ENCODE data around the gene CMIP.

Gene CMIP

GRCh38 chr16:81496742-81497141 lies 52.1 kb downstream of the CMIP start:
- no peak for DNase-seq

GRCh38 chr16:81497690-81498089 lies 53.1 kb downstream of the CMIP start:
- DNase-seq: no peak

- DNase-seq: no peak
Measured at GRCh38 chr16:81498351-81498750, 53.7 kb downstream of the CMIP start.

GRCh38 chr16:81499576-81500380 lies 55.2 kb downstream of the CMIP start:
- DNase-seq: no peak

- DNase-seq: peak; percentile 56
Measured at GRCh38 chr16:81500833-81501521, 56.4 kb downstream of the CMIP start.

- no peak for DNase-seq
Measured at GRCh38 chr16:81502396-81503070, 57.9 kb downstream of the CMIP start.

GRCh38 chr16:81505011-81505661 lies 60.5 kb downstream of the CMIP start:
- DNase-seq: peak; percentile 45

- no peak for DNase-seq
Measured at GRCh38 chr16:81509404-81509803, 64.8 kb downstream of the CMIP start.

- no peak for DNase-seq
Measured at GRCh38 chr16:81510016-81510415, 65.4 kb downstream of the CMIP start.

- peak; percentile 89 for DNase-seq
Measured at GRCh38 chr16:81511371-81511770, 66.8 kb downstream of the CMIP start.

GRCh38 chr16:81513204-81514040 lies 68.8 kb downstream of the CMIP start:
- no peak for DNase-seq

GRCh38 chr16:81514041-81514559 lies 69.5 kb downstream of the CMIP start:
- DNase-seq: no peak

- DNase-seq: no peak
Measured at GRCh38 chr16:81514568-81515258, 70.1 kb downstream of the CMIP start.

- DNase-seq: no peak
Measured at GRCh38 chr16:81515281-81515680, 70.7 kb downstream of the CMIP start.

GRCh38 chr16:81515721-81516120 lies 71.1 kb downstream of the CMIP start:
- no peak for DNase-seq

- DNase-seq: no peak
Measured at GRCh38 chr16:81516478-81517149, 72.0 kb downstream of the CMIP start.

- no peak for DNase-seq
Measured at GRCh38 chr16:81517150-81517499, 72.5 kb downstream of the CMIP start.

- peak; percentile 85 for DNase-seq
Measured at GRCh38 chr16:81517629-81518438, 73.2 kb downstream of the CMIP start.

GRCh38 chr16:81518439-81518757 lies 73.8 kb downstream of the CMIP start:
- DNase-seq: no peak
